Fibroblast of the aortic adventitia (primary cell): ENCODE results near the gene NKAIN4. TPM values are rescaled to one million over a fixed set of nuclear protein-coding genes. Genes with fewer than 3 reads are reported as not detected.

Source experiments
- DNase-seq: peaks from one replicate; pipeline ENCODE4 v3.0.0-alpha.2; 2010; ENCODE audit warnings: low read depth
- H3K4me3 ChIP-seq: 2 replicates; pipeline ENCODE4 v1.5.1; 2011; ENCODE audit warnings: low read depth, mild to moderate bottlenecking, control low read depth, low read length, moderate library complexity
- total RNA-seq: library from RNA; depleted of rRNA; stranded (reverse); fragments of >200 nt; gene quantifications from 2 replicates; pipeline ENCODE4 v1.2.3, GENCODE V29; 2012; ENCODE audit warnings: low replicate concordance
- TF ChIP-seq, protein P1 (sequence below): IDR thresholded peaks from 2 replicates; pipeline ENCODE4 v1.5.1; 2011; ENCODE audit warnings: mild to moderate bottlenecking, low read length, control low read depth, inconsistent platforms; ENCODE audit not compliant: insufficient read depth

NKAIN4 gene
- total RNA-seq, 1 donor = not detected

- H3K4me3 ChIP-seq = no peak overlapping the region
- TF ChIP-seq, protein P1, sequence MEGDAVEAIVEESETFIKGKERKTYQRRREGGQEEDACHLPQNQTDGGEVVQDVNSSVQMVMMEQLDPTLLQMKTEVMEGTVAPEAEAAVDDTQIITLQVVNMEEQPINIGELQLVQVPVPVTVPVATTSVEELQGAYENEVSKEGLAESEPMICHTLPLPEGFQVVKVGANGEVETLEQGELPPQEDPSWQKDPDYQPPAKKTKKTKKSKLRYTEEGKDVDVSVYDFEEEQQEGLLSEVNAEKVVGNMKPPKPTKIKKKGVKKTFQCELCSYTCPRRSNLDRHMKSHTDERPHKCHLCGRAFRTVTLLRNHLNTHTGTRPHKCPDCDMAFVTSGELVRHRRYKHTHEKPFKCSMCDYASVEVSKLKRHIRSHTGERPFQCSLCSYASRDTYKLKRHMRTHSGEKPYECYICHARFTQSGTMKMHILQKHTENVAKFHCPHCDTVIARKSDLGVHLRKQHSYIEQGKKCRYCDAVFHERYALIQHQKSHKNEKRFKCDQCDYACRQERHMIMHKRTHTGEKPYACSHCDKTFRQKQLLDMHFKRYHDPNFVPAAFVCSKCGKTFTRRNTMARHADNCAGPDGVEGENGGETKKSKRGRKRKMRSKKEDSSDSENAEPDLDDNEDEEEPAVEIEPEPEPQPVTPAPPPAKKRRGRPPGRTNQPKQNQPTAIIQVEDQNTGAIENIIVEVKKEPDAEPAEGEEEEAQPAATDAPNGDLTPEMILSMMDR = no peak
- no peak for DNase-seq
These were observed 3.4 kb upstream of the NKAIN4 start for GRCh38 chr20:63257629-63258028.

DNA sequence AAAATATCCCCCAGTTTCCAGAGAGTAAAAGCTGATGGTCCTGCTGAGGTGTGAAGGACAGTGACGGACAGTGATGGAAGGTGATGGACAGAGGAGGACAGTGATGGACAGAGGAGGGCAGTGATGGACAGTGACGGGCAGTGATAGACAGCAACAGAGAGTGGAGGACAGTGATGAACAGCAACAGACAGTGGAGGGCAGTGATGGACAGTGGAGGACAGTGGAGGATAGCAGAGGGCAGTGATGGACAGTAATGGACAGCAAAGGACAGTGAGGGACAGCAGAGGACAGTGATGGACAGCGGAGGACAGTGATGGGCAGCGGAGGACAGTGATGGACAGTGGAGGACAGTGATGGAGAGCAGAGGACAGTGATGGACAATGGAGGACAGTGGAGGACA lies 2.7 kb upstream of the NKAIN4 start:
- no peak overlapping the region for H3K4me3 ChIP-seq
- TF ChIP-seq, protein P1 = no peak
- DNase-seq = no peak

GRCh38 chr20:63255931-63256704 lies 1.9 kb upstream of the NKAIN4 start:
- DNase-seq = no peak
- H3K4me3 ChIP-seq = no peak overlapping the region
- TF ChIP-seq, protein P1 = no peak

GRCh38 chr20:63254606-63255384 lies 532 bp upstream of the NKAIN4 start:
- H3K4me3 ChIP-seq = no peak overlapping the region
- TF ChIP-seq, protein P1 = no peak
- DNase-seq = no peak

DNA sequence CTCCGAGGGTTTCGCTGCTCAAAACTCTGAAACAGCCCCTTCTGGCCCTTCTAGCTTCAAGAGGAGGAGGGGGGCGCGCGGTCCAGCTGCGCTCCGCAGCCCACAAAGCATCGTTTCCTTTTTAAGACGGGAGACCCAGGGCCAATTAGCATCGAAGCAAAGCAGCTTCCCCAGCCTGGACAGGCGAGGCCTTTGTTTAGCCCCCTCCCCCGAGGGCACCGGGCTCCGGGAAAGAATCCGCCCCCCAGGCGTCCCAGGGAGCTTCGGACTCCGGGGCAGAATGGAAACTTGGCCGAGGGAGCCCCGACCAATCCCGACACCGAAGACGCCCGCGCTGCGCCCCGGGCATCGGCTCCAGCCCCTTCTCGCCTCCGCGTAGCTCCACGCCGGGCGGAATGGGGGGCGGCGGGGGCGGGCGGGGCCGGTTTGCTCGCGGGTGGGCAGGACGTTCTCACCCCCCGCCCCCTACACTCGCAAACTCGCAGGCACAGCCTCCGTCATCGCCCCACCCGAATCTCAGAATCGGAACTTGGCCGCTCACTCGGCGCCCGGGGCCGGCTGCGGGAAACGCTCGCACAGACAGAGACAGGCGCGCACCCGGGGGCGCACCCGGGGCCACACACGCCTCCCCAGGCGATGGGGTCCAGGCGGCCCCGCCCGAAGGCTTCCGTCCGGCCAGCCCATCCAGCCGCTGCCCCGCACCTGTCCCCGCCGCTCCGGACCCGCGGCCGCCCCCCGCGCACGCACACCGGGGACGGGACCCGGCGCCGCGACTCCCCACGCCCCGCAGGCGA lies 628 bp downstream of the NKAIN4 start:
- peak overlapping the region; percentile 9 for H3K4me3 ChIP-seq
- DNase-seq = no peak
- TF ChIP-seq, protein P1 = no peak

GRCh38 chr20:63253065-63253437 lies 1.2 kb downstream of the NKAIN4 start:
- no peak overlapping the region for H3K4me3 ChIP-seq
- TF ChIP-seq, protein P1 = no peak
- DNase-seq = no peak
